H54 (cell line): ENCODE data around the gene ARMS2.

Experiments
- DNase-seq: peaks from one replicate; pipeline ENCODE4 v3.0.0; 2011; ENCODE audit warnings: low spot score, mixed read lengths; ENCODE audit not compliant: insufficient read length
- FAIRE-seq: peaks from 3 replicates; lab custom pipeline; 2011; peaks lifted over from hg19 to GRCh38; lab: Jason Lieb, UNC
- POLR2A ChIP-seq: IDR thresholded peaks from 2 replicates; pipeline ENCODE4 v1.6.1; 2011; ENCODE audit warnings: low read depth, mild to moderate bottlenecking, low read length

Gene ARMS2

GRCh38 chr10:122460891-122461293 lies 6.4 kb downstream of the ARMS2 start:
- no peak for FAIRE-seq
- DNase-seq, result no peak
- TF ChIP-seq POLR2A, result no peak

- FAIRE-seq (no peak), DNase-seq (peak; percentile 68)
- 0 out of 2 replicates have a peak, but pooled peaks have one; percentile 6 for TF ChIP-seq POLR2A
These were observed 6.9 kb downstream of the ARMS2 start, which contains the start of gene HTRA1 for GRCh38 chr10:122461367-122461728. TSS of gene HTRA1 (plus strand) at chr10:122461553. CDS start at chr10:122461653, 100 bp downstream.

DNA sequence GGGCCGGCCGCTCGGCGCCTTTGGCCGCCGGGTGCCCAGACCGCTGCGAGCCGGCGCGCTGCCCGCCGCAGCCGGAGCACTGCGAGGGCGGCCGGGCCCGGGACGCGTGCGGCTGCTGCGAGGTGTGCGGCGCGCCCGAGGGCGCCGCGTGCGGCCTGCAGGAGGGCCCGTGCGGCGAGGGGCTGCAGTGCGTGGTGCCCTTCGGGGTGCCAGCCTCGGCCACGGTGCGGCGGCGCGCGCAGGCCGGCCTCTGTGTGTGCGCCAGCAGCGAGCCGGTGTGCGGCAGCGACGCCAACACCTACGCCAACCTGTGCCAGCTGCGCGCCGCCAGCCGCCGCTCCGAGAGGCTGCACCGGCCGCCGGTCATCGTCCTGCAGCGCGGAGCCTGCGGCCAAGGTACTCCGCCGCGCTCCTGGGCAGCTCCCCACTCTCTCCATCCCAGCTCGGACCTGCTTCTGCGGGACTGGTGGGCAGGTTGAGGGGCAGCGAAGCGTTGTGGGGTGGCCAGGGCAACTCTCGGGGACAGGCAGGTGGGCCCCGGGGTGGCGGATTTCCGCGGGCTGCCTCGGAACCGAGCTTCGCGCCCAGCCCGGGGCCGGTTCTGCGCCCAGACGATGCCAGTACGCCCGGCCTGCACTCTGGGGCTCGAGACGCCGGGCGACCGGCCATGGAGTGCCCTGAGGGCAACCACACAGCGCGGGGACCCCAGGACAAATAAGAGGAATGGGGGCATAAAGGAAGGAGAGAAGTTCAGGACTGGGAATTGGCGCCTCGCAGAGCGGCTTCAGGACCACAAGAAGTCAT lies 7.5 kb downstream of the ARMS2 start:
- TF ChIP-seq POLR2A, result peak; percentile 4; the same call in 1 of the 2 replicates
- FAIRE-seq (no peak), DNase-seq (no peak)

DNA sequence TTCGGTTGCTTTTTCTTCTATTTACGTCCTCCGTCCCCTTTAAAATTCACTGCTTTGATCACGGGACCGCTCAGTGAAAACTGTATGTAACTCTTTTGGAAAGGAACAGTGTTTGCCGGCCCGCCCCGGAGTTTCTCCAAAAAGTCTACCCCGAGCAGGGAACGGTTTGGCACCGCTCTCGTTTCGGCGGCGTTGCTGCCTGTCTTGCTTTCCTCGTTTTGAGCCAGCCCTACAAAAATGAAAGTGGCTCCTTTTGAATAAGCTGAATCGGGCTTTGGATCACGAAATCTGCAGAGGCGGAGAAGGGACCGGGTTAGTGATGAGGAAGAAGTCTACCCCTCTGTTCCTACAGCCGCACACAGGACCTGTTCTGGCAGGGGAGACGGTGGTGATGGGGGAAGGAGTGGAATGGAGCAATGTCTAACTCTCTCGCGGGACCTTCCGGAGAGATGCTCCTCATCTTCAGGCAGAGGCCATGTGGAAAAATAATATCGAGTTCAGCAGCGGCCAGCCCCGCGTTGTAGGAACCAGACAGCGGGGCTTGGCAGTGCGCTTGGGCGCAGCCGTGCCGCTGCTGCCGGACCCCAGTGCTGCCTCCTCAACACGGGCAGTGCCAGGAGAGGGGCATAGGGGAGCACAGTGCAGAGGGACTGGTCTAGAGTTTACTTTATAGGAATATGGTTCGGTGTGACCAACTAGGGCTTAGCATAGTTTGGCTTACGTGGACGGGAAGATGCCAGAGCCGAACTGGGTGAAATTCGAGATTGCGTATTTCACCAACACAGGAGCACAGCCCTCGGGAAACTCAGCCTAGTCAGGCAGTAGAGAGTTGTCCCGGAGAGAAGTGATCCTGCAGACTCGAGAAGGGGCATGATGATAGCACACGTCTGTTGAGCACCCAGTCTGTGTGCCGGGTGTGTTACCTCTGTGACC lies 8.3 kb downstream of the ARMS2 start:
- TF ChIP-seq POLR2A, result no peak
- DNase-seq, result no peak
- FAIRE-seq, result no peak

GRCh38 chr10:122463466-122464249 lies 9.2 kb downstream of the ARMS2 start:
- FAIRE-seq (no peak), DNase-seq (no peak)
- TF ChIP-seq POLR2A, result no peak

DNA sequence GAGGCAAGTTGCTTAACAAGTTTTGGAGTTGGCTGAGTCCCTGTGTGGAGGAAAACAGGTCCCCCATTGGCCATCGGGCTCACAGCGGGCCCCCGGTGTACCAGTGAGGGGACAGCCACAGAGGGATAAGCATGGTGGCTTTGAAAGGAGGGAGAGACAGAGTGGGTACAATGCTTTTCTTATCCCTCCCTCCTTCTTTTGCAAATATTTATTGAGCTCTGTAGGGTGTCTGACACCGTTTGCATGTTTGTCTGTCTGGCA lies 9.7 kb downstream of the ARMS2 start:
- no peak for FAIRE-seq
- no peak for DNase-seq
- TF ChIP-seq POLR2A, result no peak

DNA sequence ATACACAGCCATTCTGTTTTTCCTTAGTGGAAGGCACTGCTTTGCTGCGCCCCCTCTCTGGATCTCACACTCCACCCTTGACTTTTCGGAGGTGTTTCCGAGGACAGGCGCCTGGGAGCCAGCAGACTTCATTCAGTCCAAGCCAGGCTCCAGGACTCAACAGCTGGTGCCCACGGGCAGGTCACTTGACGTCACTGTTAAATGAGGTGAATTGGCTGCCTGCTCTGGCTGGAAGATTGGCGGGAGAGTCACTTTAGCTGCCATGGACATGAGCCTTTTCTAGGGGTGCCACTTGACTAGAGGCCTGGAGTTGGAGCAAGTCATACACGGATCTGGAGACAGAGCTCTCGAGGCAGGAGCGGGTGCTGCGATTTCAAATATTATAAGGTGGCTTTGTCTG lies 10.1 kb downstream of the ARMS2 start:
- no peak for TF ChIP-seq POLR2A
- DNase-seq, result no peak
- FAIRE-seq, result no peak

GRCh38 chr10:122465401-122466040 lies 11.1 kb downstream of the ARMS2 start:
- DNase-seq (no peak), FAIRE-seq (no peak)
- TF ChIP-seq POLR2A, result no peak

GRCh38 chr10:122466951-122467381 lies 12.5 kb downstream of the ARMS2 start:
- DNase-seq (no peak), FAIRE-seq (no peak)
- TF ChIP-seq POLR2A, result no peak

- no peak for DNase-seq
These were observed 13.2 kb downstream of the ARMS2 start for GRCh38 chr10:122467701-122468100.

DNA sequence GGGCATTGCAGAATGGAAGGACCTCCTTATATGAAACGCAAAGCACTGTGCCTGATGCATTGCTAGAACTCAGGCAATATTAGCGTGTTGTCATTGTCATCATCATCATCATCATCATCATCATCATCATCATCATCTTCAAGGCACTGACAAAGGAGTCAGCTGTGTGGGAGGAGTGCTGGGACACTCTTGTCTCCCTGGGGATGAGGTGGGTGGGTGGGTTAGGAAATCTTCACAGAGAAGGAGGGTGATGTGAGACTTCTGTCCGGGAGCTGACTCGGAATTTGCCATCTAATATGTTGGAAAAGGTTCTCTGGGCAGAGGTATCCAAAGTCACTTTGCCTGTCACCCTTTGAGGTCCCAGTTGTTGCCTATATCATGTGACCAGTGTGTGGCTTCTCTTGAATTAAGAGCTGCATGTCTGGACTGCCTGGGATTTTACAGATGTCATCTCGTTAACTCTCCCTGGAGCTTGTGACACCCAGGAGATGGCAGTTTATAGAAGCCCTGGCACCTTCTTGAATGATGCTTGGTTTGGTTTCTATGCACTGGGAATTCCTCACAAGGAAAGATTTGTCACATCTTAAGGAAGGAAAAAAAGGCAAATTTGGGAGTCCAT lies 14.0 kb downstream of the ARMS2 start:
- DNase-seq (no peak), FAIRE-seq (no peak)
- no peak for TF ChIP-seq POLR2A

More at GRCh38 chr10:122467701-122468100, 13.2 kb downstream of the ARMS2 start:
- TF ChIP-seq POLR2A, result no peak
- no peak for FAIRE-seq

DNA sequence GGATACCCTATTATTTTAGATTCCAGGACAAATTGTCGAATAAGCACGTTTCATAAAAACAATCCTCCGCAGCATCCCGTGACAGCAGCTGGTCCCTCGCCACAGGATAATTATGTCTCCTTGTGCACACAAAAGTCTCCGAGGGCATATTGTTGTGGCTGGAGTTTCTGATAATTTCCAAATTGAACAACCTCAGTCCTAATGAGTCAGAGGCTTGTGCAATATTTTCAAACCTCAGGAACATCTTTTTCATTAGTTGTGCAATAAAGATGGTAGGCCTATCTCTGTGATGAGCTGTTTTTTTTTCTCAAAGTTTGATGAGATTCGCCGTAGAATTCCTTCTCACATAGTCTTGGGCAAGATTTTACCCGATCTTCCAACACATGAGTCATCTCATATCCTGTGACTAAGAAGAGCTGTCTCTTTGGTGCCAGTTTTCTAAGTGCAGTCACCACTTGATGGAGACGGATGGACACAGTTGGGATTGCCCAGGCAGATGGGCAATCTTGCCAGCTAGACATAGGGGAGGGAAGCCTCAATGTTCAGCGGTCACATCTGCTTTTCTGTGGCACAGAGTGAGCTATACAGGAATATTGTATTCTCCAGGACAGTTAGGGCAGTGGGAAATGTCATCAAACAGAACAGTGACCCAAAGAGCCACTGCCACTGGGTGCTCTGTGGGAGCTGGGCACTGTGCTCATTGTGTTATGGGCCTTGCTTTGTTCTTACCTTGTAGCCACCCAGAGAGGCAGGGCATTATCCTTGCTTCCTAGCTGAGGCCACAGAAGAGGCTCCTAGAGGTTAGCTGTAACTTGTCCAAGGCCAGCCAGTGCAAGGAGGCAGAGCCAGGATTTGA lies 14.7 kb downstream of the ARMS2 start:
- DNase-seq (peak; percentile 65), FAIRE-seq (peak; percentile 57)
- no peak for TF ChIP-seq POLR2A
